Heart right ventricle (tissue), 16 donors: ENCODE measurements around the gene PYGO2. TPM values are rescaled to one million over a fixed set of nuclear protein-coding genes. Genes with fewer than 3 reads are reported as not detected.
A peak's percentile ranks its signal among the peaks of the same experiment; 100 is the strongest.

Experiments
- ATAC-seq, 8 donors: fragments of 200-7000 bp; cut with Tn5 transposase; one replicate each; pipeline ENCODE4 v1.9.1; 2020; ENCODE audit warnings: mild to moderate bottlenecking in 8 of 8, moderate library complexity in 8 of 8, moderate number of reproducible peaks in 1 of 8
- DNase-seq, 2 donors: peaks; one replicate each; pipeline ENCODE4 v3.0.0-alpha.2; 2020
- H3K27ac ChIP-seq, 10 donors: fragments of 200-600 bp; sonication (generic) in 2 of 10; one replicate each; pipeline versions ENCODE4 v1.5.0 to v1.8.0; 2020 to 2022; ENCODE audit warnings: mild to moderate bottlenecking in 3 of 10
- H3K27me3 ChIP-seq, 7 donors: fragments of 200-600 bp; one replicate each; pipeline ENCODE4 v1.8.0; 2021 to 2022; ENCODE audit warnings: mild to moderate bottlenecking in 2 of 7
- H3K36me3 ChIP-seq, 9 donors: fragments of 200-600 bp; sonication (generic) in 1 of 9; one replicate each; pipeline versions ENCODE4 v1.5.0 to v1.8.0; 2020 to 2022; ENCODE audit warnings: mild to moderate bottlenecking in 2 of 9
- H3K4me1 ChIP-seq, 9 donors: fragments of 200-600 bp; sonication (generic) in 1 of 9; one replicate each; pipeline versions ENCODE4 v1.5.0 to v1.8.0; 2020 to 2022; ENCODE audit warnings: mild to moderate bottlenecking in 4 of 9
- H3K4me3 ChIP-seq, 10 donors: fragments of 200-600 bp; sonication (generic) in 2 of 10; one replicate each; pipeline versions ENCODE4 v1.5.0 to v1.8.0; 2020 to 2022; ENCODE audit warnings: mild to moderate bottlenecking in 7 of 10, moderate library complexity in 2 of 10
- H3K9me3 ChIP-seq, 11 donors: fragments of 200-600 bp in 10 of 11; sonication (generic) in 2 of 11; one replicate each; pipeline versions ENCODE4 v1.5.0 to v1.8.0; 2013 to 2022; ENCODE audit warnings: mild to moderate bottlenecking in 2 of 11, control low read depth in 1 of 11, moderate library complexity in 1 of 11
- WGBS, 2 donors: extraction: QIAGEN DNeasy Blood & Tissue Kit; methylation state at CpG; one replicate each; pipeline ENCODE4 v1.1.7; 2013; ENCODE audit warnings: inconsistent platforms in 1 of 2; 5-methylcytosine and 5-hydroxymethylcytosine counted together
- intact Hi-C, 10 donors: fragments of 100-400 bp; cut with DNase I; formaldehyde crosslinking; loops; one replicate each; pipeline versions ENCODE4 v1.11.1 to v1.14.2; 2022
- polyA plus RNA-seq, 2 donors: library from polyadenylated mRNA; stranded (reverse); fragments of 200-250 nt; gene quantifications; one replicate each; pipeline ENCODE4 v1.2.3, GENCODE V29; 2013
- total RNA-seq, 10 donors: library from RNA; stranded (reverse); fragmentation: NEBNext Ultra II Directional in 3 of 10; extraction: Animal tissue kit (Norgen Biotek cat#: 25700) in 3 of 10; gene quantifications; one replicate each; pipeline versions ENCODE4 v1.2.1 to v1.2.4, GENCODE V29; 2021 to 2023
- TF ChIP-seq, protein P1 (sequence below), 9 donors: fragments of 200-600 bp; sonication (generic) in 2 of 9; IDR thresholded peaks; one replicate each; pipeline versions ENCODE4 v1.5.0 to v1.8.0; 2021 to 2022; ENCODE audit warnings: antibody characterized with exemption in 9 of 9, mild to moderate bottlenecking in 5 of 9, moderate library complexity in 1 of 9
- donor health status: Arrhythmogenic right ventricular cardiomyopathy.
- donor health status: ischemic (EF 13 %, LVEDD 7.1; RV severe dilation, severe dysfunction).
- donor health status: healthy with polysubstance abuse.
- donor health status: DM: no; HTN: yes; CAD: no.
- donor health status: DM: no; HTN: no; CAD: no.
- donor health status: ischemic (EF 25% LVEDD 6.9; RV normal size, moderate dysfunction).
- donor health status: ischemic (EF 25% LVEDD 5.7; RV mildly dilated, moderate dysfunction).
- donor health status: healthy.
- donor health status: DM: yes; HTN: yes; CAD: no.
- donor health status: Ischemic cardiomyopathy.
- donor health status: ischemic (EF 35%, LVEDD 5.7; RV mildly dilated, moderate dysfunction).
- donor health status: nonischemic (EF 11% LVEDD 7.7; RV severe dilation, severe dysfunction).
- donor health status: DM: yes; HTN: yes; CAD: no.
- donor health status: PGD.
- donor health status: ischemic (EF 29% LVEDD 5.4; RV normal size, mild dysfunction).
- donor health status: nonischemic (EF 23%, LVEDD 6.1; RV moderate dilation, normal function).

The PYGO2 gene
- total and polyA plus RNA-seq, 12 donors, result 8.8 to 18.0 (median 13.8) TPM

DNA sequence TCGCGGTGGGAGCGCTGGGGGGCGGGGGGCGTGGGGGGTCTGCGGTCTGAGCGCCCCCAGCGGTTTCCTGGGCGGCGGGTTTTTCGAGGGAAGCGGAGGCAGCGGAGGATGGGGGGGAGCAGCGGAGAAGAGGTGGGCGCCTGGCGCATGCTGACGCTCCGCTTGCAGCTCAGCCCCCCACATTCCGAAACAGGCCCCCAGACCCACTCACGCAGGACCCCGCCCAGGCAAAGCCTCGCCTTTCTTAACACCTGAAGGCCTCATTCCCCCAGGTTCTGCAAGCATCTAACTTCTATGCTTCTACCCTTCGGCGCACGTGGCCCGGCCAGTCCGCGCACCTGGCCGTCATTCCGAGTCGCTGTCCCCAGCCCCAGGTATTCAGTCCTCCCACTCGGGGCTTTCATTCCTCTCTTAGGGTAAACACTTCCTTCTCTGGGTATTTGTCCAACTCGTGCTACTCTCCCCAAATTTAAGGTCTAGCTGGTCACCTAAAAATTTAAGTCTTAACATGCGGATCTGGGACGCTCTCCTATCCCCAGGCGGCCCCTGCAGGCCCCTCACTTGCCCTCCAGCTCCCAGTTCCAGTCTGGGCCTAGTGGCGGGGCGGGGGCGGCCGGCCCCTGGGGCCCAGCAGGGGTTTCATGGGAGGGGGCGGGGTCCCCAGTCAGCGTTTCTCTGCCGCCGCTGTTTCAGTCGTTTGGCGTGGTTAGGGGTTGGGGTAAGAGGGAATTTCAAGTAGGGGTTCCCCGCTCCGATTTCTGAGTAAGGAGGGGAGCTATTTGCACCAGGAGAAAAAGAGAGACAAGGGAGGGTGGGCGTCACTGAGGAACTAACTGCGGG lies 38.2 kb upstream of the PYGO2 start:
- Histone ChIP-seq H3K4me1 (peaks cover 14 to 57% (median 29%) of the 10 kb centered on the region in 9 donors), H3K36me3 (no peaks in the 10 kb centered on the region), H3K27me3 (no peaks in the 10 kb centered on the region), H3K4me3 (peak overlapping the region; percentile 28 to 97 (median 91)), H3K27ac (peak overlapping the region; percentile 80 to 98 (median 95)), H3K9me3 (no peaks in the 10 kb centered on the region)
- no peak for DNase-seq
- ATAC-seq, result no peak
- TF ChIP-seq, protein P1, sequence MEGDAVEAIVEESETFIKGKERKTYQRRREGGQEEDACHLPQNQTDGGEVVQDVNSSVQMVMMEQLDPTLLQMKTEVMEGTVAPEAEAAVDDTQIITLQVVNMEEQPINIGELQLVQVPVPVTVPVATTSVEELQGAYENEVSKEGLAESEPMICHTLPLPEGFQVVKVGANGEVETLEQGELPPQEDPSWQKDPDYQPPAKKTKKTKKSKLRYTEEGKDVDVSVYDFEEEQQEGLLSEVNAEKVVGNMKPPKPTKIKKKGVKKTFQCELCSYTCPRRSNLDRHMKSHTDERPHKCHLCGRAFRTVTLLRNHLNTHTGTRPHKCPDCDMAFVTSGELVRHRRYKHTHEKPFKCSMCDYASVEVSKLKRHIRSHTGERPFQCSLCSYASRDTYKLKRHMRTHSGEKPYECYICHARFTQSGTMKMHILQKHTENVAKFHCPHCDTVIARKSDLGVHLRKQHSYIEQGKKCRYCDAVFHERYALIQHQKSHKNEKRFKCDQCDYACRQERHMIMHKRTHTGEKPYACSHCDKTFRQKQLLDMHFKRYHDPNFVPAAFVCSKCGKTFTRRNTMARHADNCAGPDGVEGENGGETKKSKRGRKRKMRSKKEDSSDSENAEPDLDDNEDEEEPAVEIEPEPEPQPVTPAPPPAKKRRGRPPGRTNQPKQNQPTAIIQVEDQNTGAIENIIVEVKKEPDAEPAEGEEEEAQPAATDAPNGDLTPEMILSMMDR (IDR thresholded peaks at IDR 0.05), result no peak
- intact Hi-C loops, result loop anchor here in 9 of 10 donors (2.0 to 10.0 kb wide), 5 partner anchors 17 to 65 kb away; partner anchors contain the start of genes PYGO2 (in 7 of the 9), CKS1B (in 3 of the 9), ADAM15 (in 1 of the 9) and EFNA4 (in 1 of the 9)
- 1 to 2% methylated on average over 50 of the region's 50 CpGs for WGBS, 2 donors

DNA sequence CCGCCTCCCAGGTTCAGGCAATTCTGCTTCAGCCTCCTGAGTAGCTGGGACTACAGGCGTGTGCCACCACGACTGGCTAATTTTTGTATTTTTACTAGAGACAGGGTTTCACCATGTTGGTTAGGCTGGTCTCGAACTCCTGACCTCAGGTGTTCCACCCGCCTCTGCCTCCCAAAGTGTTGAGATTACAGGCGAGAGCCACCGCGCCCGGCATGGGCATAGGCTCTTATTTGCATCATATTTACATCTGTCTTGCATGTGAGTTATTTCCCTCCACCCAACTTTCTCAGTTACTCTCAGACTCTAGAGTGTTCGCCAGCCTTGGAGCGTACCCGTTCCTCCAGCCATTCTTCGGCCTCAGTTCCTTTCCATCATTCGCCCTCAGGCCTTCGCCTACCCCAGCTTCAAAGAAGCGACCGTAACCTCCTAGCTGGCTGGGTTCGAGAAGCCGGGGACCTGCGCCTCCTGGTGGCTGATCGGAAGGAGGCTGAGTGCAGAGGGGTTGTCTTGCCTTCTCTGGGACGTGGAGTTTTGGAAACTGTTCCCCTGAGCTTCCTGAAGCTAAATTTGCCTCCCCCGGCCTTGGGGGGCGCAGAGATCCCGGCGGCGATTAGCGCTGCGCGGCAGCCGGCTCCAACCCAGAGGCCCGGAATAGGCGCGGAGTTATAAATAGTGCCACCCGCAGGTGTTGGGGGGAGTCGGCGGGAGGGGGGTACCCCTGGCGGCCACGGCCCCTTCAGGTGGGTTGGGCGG lies 37.4 kb upstream of the PYGO2 start:
- 12% methylated on average over 40 of the region's 40 CpGs for WGBS, 2 donors
- intact Hi-C loops, result loop anchor here in 6 of 10 donors (2.0 to 5.0 kb wide), 2 partner anchors 16 to 37 kb away; partner anchors contain the start of genes PYGO2 (in 6 of the 6) and FLAD1 (in 1 of the 6)
- no peak for ATAC-seq

DNA sequence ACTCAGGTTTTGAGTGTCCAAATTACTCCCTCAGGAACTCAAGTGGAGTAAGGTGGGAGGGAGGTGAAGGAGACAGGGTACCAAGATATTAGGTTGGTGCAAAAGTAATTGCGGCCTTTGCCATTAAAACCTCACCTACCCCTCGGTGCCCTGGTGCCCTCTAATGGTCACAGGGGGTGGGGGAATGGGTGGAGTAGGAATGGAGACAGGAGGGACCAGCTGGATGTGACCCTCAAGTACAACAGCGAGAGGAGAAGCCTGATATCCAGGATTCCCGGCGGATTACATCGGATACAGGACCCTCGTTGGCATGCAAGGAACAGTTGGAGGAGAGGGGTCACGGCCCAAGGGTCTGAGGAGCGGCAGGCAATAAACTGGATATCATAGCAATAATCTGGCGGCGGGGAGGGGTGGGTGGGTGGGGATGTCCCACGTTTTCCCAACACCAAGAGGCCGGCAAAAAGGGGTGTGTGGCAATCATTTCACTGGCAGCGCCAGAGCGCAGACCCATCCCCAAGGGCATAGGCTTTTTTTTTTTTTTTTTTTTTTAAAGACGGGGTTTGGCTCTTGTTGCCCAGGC lies 36.7 kb upstream of the PYGO2 start:
- Histone ChIP-seq H3K27me3 (no peaks in the 10 kb centered on the region), H3K36me3 (peaks cover 0 to under 1% (median 0%) of the 10 kb centered on the region in 9 donors), H3K4me3 (no peak overlapping the region), H3K9me3 (no peaks in the 10 kb centered on the region), H3K27ac (no peak overlapping the region), H3K4me1 (peaks cover 8 to 51% (median 18%) of the 10 kb centered on the region in 9 donors)
- ATAC-seq (no peak), DNase-seq (no peak)
- TF ChIP-seq, protein P1 (IDR thresholded peaks at IDR 0.05), result no peak
- 73 to 84% methylated on average over 15 to 16 of the region's 16 CpGs for WGBS, 2 donors
- intact Hi-C loops, result loop anchor here in 6 of 10 donors (2.0 to 5.0 kb wide), 2 partner anchors 15 to 36 kb away; partner anchors contain the start of genes PYGO2 (in 6 of the 6) and FLAD1 (in 1 of the 6)

More for the DNA sequence above, 37.4 kb upstream of the PYGO2 start:
- Histone ChIP-seq H3K27ac (peak overlapping the region in 9 of 10 donors; percentile 10 to 98 (median 95)), H3K4me3 (peak overlapping the region in 9 of 10 donors; percentile 50 to 97 (median 91)), H3K27me3 (no peaks in the 10 kb centered on the region), H3K9me3 (no peaks in the 10 kb centered on the region), H3K36me3 (no peaks in the 10 kb centered on the region), H3K4me1 (peaks cover 10 to 52% (median 21%) of the 10 kb centered on the region in 9 donors)
- TF ChIP-seq, protein P1 (IDR thresholded peaks at IDR 0.05), result peak; percentile 64 to 90 (median 80)
- DNase-seq, result peak; percentile 69 to 77
